OCI-LY3 (cell line): ENCODE measurements around the gene CTCF.

ENCODE experiments used
- CTCF ChIP-seq: fragments of 200-600, 300-600 bp; sonication (generic); IDR thresholded peaks from 2 replicates; pipeline ENCODE4 v1.5.1; 2014; ENCODE audit warnings: antibody characterized with exemption, low read length, low read depth
- EZH2phosphoT487 ChIP-seq: fragments of 200-600 bp; shearing (Covaris generic); IDR thresholded peaks from 2 replicates; pipeline ENCODE4 v1.6.1; 2018; ENCODE audit warnings: antibody characterized with exemption, mixed run types, low read depth

GRCh38 chr16:67562918-67563707, 787 bp downstream of the CTCF start:
- peak; percentile 38 for TF ChIP-seq CTCF
- TF ChIP-seq EZH2phosphoT487 = no peak
